Right lobe of liver (tissue), 4 donors: ENCODE data around the gene SYTL3.

ENCODE experiments used
- CTCF ChIP-seq, 4 donors: fragments of 200-600 bp in 3 of 4; fragments of 450-650 bp in 1 of 4; IDR thresholded peaks; one replicate each; pipeline versions ENCODE4 v1.5.1 to v1.8.0; 2016 to 2022; ENCODE audit warnings: antibody characterized with exemption in 4 of 4, mild to moderate bottlenecking in 2 of 4
- POLR2A ChIP-seq: fragments of 450-650 bp; IDR thresholded peaks from one replicate; pipeline ENCODE4 v1.6.1; 2017; ENCODE audit warnings: antibody characterized with exemption, mild to moderate bottlenecking
- donor health status: DM: no; HTN: no; CAD: no.
- donor health status: DM: no; HTN: no; CAD: no.
- donor health status: DM: no; HTN: yes; CAD: no.

- no peak for TF ChIP-seq POLR2A
- no peak for TF ChIP-seq CTCF (IDR thresholded peaks at IDR 0.05)
Observed at GRCh38 chr6:158668707-158669103, 18.9 kb downstream of the SYTL3 start.
